ENCODE data around the gene ADAMTS3. TPM values are rescaled to one million over a fixed set of nuclear protein-coding genes. Genes with fewer than 3 reads are reported as not detected.

ADAMTS3 gene
- total and polyA plus RNA-seq, 8 donors: 3.0 to 8.9 (median 7.4) TPM

DNA sequence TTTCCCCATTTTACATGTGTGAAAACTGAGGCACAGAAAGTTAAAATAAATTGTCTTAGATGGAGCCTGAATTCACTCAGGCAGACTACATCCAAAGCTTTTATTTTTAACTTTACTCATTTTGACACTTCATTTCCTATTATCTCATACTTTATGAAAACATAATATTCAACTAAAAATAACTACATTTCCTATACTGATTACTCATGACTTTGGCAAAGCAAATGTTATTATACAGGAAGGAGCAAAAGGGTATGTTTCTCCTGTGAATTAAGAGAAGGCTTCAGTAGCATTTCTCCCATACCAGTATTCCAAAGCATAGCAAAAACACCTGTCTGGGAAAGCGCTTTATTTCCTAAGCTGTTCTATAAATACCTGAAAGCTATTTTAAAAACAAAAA, 178.6 kb downstream of the ADAMTS3 start:
- intact Hi-C loops (cut with DNase I): no loop called here
- Histone ChIP-seq H3K36me3 (no peaks in the 10 kb centered on the region), H3K4me3 (no peak overlapping the region), H3K4me1 (no peaks in the 10 kb centered on the region), H3K9me3 (no peaks in the 10 kb centered on the region), H3K27ac (no peak overlapping the region), H3K27me3 (no peaks in the 10 kb centered on the region)
- TF ChIP-seq, protein P1, sequence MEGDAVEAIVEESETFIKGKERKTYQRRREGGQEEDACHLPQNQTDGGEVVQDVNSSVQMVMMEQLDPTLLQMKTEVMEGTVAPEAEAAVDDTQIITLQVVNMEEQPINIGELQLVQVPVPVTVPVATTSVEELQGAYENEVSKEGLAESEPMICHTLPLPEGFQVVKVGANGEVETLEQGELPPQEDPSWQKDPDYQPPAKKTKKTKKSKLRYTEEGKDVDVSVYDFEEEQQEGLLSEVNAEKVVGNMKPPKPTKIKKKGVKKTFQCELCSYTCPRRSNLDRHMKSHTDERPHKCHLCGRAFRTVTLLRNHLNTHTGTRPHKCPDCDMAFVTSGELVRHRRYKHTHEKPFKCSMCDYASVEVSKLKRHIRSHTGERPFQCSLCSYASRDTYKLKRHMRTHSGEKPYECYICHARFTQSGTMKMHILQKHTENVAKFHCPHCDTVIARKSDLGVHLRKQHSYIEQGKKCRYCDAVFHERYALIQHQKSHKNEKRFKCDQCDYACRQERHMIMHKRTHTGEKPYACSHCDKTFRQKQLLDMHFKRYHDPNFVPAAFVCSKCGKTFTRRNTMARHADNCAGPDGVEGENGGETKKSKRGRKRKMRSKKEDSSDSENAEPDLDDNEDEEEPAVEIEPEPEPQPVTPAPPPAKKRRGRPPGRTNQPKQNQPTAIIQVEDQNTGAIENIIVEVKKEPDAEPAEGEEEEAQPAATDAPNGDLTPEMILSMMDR (IDR thresholded peaks at IDR 0.05): no peak
- DNase-seq (peak in 2 of 4 donors; percentile 15 to 29), ATAC-seq (no peak)

DNA sequence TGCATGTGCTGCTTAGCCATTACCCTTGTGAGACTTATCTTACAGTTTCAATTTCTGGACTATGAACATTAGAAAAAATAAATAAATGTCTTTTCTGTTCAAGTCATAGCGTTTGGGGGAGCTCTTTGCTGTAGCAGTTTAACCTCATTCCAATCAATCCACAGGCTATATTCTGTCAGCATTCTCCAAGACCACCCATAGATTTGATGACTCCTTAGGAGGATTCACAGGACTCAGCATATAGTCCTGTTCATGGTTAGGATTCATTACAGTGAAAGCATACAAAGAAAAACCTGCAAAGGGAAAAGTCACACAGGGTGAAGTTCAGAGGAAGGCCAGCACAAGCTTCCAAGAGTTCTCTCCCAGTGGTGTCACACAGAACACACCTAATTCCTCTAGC, 180.5 kb downstream of the ADAMTS3 start:
- Histone ChIP-seq H3K36me3 (no peaks in the 10 kb centered on the region), H3K9me3 (no peaks in the 10 kb centered on the region), H3K27me3 (no peaks in the 10 kb centered on the region), H3K27ac (no peak overlapping the region), H3K4me1 (no peaks in the 10 kb centered on the region), H3K4me3 (no peak overlapping the region)
- intact Hi-C loops (cut with DNase I): no loop called here
- no peak for ATAC-seq
- TF ChIP-seq, protein P1 (IDR thresholded peaks at IDR 0.05): no peak
- no peak for DNase-seq

GRCh38 chr4:72387959-72388358, 181.1 kb downstream of the ADAMTS3 start:
- no peak overlapping the region for H3K27ac ChIP-seq
- ATAC-seq: no peak

GRCh38 chr4:72383439-72383838, 185.6 kb downstream of the ADAMTS3 start:
- intact Hi-C loops (cut with DNase I): no loop called here

More at GRCh38 chr4:72387959-72388358, 181.1 kb downstream of the ADAMTS3 start:
- Histone ChIP-seq H3K4me3 (no peak overlapping the region), H3K9me3 (no peaks in the 10 kb centered on the region), H3K36me3 (no peaks in the 10 kb centered on the region), H3K4me1 (no peaks in the 10 kb centered on the region), H3K27me3 (no peaks in the 10 kb centered on the region)
- TF ChIP-seq, protein P1 (IDR thresholded peaks at IDR 0.05): no peak
- DNase-seq: peak in 1 of 4 donors; percentile 21
- intact Hi-C loops (cut with DNase I): no loop called here

GRCh38 chr4:72378901-72379300, 190.1 kb downstream of the ADAMTS3 start:
- ATAC-seq (no peak), DNase-seq (no peak)
- H3K4me3 ChIP-seq: no peak overlapping the region
- no peaks in the 10 kb centered on the region for H3K36me3 ChIP-seq
- no peak overlapping the region for H3K27ac ChIP-seq
- TF ChIP-seq, protein P1 (IDR thresholded peaks at IDR 0.05): no peak
- no peaks in the 10 kb centered on the region for H3K4me1 ChIP-seq
- no peaks in the 10 kb centered on the region for H3K9me3 ChIP-seq
- H3K27me3 ChIP-seq: no peaks in the 10 kb centered on the region
- intact Hi-C loops (cut with DNase I): no loop called here

More at GRCh38 chr4:72383439-72383838, 185.6 kb downstream of the ADAMTS3 start:
- Histone ChIP-seq H3K27me3 (no peaks in the 10 kb centered on the region), H3K27ac (no peak overlapping the region), H3K4me1 (no peaks in the 10 kb centered on the region), H3K9me3 (no peaks in the 10 kb centered on the region), H3K36me3 (no peaks in the 10 kb centered on the region), H3K4me3 (no peak overlapping the region)
- TF ChIP-seq, protein P1 (IDR thresholded peaks at IDR 0.05): no peak
- DNase-seq (no peak), ATAC-seq (no peak)
